CD4-positive, alpha-beta T cell treated with Interleukin-1 beta for 1 hour (primary cell): Measurements from ENCODE around the gene IFTAP.
A peak's percentile ranks its signal among the peaks of the same experiment; 100 is the strongest.

ENCODE experiments used
- DNase-seq, 2 donors: peaks; one replicate each; pipeline ENCODE4 v3.0.0-alpha.2; 2020 to 2022

The IFTAP gene

DNA sequence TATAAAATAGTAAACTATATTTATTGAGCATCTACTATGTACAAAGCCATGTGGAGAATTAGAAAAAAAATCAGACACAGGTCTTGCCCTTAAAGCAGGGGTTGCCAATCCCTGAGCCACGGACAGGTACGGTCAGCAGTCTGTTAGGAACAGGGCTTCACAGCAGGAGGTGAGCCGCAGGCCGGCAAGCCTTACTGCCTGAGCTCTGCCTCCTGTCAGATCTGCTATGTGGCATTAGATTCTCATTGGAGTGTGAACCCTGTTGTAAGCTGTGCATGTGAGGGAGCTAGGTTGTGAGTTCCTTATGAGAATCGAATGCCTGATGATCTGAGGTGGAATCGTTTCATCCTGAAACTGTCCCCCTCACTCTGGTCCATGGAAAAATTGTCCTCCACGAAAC is 5.9 kb downstream of the IFTAP start:
- no peak for DNase-seq

DNA sequence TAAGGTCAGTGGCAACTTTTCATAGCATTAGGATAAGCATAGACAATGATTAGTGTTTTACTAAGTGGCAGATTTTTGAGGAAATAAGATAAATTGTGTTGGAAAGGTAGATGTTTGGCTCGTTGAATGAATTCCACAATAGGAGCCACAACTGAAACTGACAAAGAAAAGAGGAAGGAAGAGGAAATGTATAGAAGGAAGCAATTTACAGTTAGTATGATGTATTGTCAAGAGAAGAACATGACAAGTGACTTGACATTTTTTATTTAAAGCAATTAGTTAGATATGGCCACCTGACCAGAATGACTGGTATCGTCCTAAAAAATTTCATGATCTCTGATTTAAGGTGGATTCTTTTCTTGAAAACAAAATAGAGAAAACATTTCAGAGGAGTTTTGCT is 6.9 kb downstream of the IFTAP start:
- no peak for DNase-seq

DNA sequence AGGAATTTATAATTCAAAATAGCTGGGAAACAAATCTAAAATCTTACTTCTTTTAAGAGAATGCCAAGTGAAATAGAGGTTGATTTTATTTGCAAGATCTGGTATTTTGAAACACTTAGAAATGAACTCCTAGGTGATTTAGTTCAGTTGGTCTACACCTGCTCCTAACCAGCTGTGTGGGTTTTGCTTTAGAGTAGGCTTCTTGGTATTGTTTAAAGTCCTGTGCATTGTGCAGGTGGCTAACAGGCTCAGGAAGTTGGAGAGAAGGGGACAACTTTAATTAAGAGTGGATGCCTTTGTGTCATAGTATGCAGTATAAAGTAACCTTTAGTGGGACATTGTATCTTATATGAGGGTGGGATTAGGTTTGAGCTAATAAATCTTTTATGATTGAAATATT is 7.8 kb downstream of the IFTAP start:
- no peak for DNase-seq

DNA sequence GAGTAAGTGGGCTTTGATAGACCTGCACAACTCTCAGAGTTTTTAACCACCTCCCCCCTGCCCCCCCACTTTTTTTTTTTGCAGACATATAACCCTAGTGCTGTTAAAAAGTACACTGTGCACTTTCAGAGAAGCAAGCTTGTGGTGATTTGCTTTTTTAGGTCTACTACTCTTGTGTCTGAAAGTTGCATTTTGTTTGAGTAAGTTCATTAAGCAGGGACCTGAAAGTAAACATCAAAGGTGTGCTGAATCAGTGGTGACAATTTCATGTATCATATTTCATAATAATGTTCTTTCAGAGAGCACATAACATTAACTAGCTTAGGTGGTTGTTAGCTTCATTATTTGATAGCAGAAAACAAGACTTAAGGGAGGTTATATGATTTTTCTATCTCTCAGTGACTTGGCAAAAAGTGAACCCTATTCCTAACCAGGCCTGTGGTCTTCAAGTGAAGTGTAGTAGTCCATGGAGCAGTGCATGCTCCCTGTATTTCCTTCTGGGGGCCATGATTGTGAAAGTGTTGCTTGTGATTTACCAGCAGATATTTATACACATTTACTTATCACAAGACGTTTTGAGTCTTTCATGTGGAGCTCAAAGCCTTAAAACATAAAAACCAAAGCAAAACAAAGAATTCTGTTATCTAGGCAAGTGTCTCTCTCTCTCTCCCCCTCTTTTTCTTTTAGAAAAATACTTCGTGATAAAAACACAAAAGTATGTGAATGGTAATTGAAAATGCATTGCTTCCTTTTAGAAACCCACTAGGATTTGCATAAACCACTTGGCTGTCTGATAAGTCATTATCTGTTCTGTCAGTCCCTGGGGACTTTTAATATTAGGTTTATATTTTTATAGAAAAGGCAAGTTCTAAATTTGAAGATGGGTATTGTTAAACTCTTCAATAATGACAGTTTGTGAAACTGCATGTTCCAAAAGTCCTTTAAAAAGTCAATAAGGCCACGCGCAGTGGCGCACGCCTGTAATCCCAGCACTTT is 11.2 kb downstream of the IFTAP start:
- DNase-seq, result no peak

DNA sequence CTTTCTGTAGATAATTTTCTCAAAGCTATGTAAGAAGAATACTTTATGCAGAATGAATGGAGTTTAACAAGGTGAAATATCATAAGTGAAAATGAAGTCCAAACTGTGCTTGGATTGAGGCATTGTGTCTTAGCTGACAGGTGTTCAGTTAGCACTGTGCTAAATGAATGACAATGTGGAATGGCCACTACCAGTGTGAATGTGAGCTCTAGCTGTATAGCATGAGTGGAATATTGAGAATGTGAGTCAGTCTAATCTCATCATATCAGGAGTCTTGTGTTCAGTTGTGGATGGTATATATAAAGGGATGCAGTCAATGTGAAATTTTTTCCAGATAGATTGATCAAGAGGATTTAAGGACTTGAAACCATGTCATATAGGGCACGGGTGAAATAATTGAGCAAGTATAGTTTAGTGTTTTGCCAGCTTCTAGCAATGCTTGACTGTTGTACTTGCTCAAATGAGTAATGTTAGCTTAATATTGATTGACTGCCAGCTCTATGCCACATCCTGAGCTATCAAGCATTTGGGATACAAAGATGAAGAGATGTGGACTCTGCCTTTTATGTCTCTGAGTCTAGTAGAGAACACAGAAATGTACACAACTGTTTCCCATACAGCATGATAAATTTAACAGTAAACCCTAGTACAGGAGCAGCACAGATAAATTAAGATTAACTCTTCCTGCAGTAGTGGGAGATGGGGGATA is 14.3 kb downstream of the IFTAP start:
- DNase-seq, result no peak

DNA sequence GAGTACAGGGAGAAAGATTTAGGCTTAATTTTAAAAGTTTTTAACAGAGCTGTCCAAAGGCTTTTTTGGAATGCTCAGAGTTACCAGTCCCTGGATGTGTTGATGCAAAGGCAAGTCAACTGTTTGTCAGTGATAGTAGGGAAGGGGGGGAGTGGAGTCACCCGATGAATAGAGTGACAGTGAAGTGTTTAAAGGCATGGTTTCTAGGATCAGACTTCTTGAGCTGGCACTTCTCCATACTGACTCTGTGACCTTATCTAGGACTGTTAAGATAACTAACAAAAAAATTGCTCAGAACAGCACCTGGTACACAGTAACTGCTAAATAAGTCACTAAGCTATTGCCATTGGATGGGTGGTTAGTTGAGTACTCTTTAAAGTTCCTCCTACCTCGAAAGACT is 15.1 kb downstream of the IFTAP start:
- DNase-seq, result no peak

DNA sequence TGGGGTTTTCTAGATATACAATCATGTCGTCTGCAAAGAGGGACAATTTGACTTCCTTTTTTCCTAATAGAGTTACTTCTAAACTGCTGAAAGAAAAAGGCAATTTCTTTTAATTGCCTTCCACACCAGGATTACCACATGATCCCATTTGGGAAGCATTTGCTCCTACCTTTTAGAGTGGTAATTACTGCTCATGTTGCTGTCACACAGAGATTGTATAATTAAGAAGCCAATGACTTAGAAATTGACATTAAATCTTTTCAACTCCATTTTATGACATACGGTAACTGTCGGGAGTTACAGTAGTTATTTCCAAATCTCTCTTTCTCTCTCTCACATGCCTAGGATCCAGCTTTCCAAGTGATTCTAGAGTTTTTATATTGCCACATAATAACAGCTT is 21.5 kb downstream of the IFTAP start:
- no peak for DNase-seq

DNA sequence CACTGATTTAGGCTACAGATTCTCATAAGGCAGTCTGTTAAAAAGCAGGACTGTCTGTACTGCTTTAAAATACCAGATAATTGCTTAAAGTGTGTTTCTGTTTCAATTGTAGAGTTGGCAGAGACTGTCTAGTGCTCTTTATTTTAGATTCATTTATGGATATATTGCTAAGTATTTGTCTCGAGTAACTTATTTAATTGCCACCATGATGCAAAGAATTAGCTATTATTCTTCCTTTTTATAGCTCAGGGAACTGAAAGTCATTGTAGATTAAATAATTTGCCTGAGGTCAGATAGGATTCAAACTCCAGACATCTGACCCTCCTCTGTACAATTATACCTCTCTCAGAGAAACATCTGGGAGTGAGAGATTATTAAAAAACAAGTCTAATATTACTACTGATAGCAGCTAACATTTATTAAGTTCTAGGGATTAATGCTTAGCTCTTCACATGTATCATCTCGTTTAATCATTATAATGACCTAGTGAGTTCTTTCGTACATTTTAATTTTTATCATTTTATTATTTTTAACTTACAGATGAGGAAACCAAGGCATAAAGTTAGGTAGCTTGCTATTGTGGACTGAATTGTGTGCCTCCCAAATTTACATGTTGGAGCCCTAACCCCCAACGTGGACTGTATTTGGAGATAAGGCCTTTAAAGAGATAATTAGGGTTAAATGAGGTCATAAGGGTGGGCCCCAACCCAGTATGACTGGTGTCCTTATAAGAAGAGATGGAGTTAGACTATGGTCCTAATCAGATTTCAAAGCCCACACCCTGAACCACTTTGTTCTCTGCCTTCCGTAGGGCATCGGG is 23.5 kb downstream of the IFTAP start:
- no peak for DNase-seq

DNA sequence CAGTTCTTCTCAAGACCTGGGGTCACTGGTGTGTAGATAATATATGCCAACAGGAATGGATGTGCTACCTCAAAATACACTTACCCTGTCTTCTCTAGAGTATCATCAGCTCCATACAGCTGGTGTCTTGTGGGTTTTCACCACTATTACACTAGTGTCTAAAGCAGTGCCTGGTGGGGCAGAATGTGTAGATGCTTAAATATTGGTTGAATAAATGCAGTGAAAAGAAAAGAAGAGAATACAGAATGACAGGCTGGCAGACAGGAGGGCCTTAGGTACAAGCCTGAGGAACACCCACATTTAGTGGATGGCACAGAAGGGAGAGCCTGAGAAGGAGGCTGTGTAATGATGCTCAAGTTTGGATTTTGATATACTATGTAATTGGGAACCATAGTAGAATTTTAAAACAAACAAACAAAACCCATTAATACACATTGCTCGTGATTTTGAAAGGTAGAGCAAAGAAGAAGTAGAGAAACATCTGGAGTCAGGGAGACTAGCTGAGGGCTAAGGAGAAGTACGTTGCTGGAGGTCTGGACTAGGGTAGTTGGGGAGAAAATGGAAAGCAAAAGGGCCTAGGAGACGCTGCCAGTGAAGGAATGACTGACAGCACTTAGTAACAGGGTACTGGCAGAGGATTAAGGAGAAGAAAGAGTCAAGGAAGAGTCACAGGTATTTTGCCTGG is 24.2 kb downstream of the IFTAP start:
- no peak for DNase-seq

DNA sequence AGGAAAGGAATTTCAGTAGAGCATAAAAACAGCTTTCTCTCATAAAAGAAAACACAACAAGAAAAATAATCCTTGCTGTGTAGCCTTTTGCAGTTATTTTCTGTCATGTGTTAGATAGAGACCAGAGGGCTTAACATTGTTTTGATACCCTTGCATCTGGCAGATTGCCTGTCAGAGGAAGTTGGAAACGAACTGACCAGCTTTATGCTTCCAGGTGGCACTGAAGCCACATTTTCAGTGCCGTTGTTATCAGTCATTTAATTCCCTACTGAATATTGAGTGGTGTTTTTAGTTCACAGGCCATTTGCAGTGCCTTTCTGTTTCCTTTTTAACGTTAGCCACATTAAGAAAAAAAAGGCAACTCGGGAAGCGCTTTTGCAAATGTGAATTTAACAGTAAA is 25.2 kb downstream of the IFTAP start:
- DNase-seq, result no peak

DNA sequence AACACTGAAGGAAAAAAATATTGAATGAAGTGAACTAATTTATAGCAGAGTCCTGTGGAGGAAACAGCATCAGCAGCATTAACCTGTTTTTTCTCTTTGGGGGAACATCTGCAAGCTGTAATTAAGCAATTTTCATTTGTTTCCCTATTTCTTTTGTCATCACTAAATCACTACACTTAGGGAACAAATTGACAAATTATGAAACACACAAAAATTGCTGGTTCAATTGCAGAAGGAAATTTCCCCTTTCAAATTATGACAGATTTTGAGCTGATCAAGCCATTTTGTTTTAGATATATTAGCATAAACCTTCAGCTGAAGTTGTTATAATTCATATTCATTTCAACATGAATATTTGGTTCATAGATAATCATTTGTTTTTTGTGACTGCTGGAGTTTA is 25.9 kb downstream of the IFTAP start:
- DNase-seq, result no peak

DNA sequence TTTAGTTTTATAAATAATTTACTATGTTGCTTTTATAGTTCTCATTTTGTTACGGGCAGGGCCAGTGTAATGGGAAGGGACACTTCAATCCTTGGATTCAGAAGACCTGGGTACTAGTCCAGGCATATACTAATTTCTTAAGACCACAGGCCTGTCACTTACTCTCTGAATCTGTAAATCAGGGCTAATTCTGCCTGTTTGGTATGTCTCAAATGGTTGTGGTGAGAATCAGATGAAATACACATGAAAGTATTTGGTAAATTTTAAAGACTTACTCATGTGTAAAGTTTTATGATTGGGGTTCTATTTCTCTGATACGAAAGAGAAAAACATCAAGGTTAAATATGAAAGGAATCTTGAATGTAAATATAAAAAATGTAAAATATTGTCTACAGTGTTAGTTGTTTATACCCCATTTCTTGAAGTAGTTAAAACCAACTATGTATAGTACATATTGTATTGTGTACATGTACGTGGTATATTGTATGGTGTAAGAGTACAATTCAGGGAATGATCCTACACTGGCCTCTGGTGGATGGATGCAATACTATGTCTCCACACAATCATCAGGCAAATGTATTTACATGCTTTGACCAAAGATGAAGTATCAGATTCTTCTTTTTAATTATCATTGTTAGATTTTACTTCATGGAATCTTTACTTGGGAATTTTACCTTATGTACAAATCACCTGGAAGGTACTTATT is 28.3 kb downstream of the IFTAP start:
- peak in 1 of 2 donors; percentile 17 for DNase-seq

DNA sequence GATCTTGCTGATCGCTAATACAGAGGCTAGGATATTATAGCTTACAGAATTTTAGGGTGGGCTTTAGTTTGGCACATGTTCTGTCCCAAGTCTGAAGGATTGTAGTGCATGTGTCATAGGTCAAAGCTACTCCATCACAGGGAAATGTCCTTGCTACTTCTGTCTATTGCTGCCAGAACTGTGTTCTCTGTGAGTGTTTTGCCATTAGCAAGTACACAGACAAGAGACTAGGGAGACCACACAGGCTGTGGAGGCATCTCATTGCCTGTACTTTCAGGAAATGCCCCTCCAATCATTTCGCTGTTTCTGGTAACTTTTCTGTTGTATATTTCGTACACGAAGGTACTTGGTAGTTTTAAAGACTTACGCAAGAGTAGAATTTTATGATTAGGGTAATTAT is 29.2 kb downstream of the IFTAP start:
- no peak for DNase-seq

DNA sequence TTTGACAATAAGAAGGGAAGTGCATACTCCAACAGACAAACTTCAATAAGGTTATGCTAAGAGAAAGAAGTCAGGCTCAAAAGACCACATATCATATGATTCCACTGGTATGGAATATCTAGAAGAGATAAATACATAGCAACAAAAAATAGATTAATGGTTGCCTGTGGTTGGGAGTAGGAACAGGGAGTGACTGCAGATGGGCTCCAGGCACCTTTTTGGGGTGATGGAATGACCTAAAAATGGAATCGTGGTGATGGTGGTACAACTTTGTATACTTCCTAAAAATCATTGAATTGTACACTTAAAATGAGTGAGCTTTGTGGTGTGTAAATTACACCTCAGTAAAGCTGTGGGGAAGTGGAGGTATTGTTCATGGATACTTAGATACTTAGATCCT is 32.7 kb downstream of the IFTAP start:
- no peak for DNase-seq

DNA sequence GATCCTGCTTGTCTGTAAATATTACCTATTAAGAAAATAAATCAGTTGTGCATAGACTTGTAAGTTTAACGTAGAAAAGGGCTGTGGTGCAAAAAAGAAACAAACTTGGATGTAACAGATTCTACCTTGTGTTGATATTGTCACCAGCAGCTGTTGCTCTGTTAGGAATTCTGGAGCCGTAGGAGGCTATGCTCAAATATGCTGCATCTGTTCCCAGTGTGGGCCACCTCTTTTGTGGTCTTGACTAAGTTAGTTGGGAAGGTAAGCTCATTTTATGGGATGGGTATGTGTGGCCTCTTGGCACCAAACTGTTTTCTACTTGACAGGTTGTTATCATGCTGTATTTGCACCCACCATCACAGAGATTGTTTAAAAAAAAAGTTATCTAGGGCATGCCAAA is 33.2 kb downstream of the IFTAP start:
- no peak for DNase-seq

DNA sequence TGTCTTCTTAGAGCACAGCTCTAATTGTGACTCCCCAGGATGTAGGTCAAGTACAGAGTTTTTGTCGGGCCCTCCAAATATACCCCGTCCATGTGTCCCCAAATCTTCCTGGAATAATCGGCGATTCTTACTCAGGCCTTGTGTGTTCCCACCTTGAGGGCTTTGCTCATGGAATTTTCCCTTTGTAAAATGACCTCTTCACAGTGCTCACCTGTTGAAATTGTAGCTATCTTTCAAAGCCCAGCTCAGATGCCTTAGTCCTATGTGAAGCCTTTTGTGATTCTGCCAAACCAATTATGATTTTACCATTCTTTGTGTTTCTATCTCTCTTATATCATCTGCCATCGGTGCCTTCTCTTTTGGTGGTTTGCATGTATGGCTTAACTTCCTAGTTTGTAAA is 33.8 kb downstream of the IFTAP start:
- no peak for DNase-seq

DNA sequence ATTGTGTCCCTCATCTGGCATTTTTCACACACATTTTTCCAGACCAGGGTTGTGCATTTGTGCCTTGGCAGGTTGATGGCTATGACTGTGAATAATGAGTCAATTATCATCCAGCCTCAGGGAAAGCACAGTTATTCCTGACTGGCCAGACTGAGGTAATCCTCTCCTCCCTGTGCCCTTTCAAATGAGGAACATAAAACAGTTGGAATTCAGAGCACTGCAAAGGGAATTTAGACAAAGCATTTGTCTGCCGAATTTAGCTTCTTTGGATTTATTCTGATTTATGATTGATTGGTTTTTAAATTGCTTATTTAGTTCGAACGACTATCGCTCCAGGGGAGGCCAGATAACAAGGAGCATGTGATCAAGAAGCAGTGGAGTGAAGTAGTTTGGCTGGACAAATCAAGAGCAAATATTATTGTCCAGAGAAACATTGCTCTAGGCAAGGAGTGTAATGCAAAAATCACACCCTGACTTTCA is 34.5 kb downstream of the IFTAP start:
- DNase-seq, result no peak

DNA sequence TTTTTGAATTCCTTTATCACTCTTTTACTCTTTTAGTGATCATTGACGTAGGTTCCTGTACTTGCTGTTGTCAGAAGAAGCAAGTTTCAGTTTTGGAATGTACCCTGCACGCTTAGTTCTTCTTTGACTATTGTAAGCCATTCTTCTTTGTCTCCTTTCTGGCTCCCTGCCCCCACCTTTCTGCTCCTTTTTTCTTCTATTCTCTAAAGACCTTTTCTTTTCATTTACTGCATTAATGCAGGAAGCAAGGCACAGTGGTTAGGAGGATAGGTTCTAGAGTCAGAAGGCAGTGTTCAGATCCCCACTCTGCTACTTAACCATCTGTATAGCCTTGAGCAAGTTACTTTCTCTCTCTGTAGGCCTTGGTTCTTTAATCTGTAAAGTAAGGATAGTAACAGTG is 37.5 kb downstream of the IFTAP start:
- no peak for DNase-seq

DNA sequence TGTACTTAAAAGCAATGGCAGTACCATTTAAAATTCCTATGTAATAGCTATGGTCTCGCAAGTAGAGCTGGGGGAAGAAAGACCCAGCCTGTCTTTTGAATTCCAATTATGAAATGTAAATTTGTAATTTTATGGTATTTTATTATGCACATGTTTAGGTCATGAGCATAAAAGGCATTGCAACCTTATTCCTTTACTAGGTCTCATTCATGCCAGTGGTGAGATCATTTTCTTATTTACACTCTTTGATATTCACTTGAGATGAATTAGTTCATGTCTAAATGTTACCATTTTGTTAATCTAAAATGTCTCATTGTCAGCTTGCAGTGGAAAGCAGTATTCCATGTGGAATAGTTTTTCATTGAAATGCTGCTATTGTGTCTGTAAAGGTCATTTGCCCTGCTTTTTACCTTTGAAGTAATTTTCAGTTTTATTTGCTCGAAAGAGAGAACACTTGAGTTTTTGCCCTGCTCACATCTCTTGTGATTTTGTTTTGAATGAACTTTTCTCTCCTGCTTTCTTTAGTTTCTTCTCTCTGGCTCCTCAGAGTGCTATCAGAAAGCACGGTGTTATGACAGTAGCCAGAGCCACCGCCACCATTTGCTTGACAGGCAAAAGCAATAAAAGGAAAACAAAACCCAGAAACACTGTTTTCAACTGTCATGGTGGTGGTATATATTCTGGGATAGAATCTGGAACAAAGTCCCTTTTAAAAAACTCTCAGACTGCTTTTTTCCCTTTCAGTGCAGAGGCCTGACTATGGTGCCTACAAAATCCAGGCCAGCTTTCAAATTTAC is 41.0 kb downstream of the IFTAP start:
- DNase-seq, result no peak

DNA sequence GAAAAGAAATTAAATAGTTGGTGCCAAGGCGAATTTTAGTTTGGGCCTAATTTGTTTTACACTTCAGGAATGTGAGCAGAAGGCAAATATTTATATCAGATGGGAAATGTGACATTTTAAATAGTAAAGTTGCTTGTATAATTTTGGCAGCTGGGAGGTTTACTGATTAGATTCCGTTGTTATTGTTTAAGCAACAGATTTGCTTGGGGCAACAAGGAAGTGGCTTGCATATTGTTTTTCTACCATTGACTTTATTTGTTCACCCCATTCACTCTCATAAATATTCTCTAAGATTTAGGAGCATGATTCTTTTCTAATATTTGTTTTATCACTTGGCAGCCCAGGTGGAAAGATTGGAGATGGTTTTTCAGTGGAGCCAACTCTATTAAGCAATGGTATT is 44.3 kb downstream of the IFTAP start:
- DNase-seq, result no peak

DNA sequence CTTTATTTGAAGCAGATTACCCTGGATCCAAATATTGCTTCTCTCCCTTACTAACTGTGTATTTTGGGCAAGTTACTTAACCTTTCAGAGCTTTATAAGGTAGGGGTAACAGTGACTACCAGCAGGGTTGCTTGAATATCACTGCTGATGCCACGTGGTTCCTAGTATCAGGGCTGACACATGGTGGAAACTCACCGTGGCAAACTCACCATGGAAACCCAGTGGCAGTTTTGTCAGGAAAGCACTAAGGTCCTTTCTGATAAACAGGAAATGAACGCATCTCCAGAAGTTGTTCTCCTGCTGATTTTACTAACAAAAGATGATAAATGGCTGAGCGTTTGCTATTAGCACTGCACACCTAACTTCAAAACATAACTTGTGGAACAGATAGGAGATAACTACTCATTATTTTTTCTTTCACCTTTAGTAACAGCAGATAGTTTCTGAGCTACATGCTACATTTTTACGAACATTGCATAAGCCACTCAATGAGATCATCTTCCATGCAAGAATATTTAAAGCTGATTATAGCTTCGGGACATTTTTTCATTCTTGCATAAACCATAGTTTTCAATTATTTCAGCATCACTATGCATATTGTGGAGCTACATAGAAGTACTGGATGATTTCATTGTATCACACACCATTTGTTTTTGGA is 63.4 kb downstream of the IFTAP start:
- DNase-seq, result no peak
